KMS-11 (cell line): Measurements from ENCODE around the gene IMMT.

Source experiments
- H2AFZ ChIP-seq: fragments of 200-600 bp; sonication (generic); 2 replicates; pipeline ENCODE4 v1.6.1; 2016; ENCODE audit warnings: antibody characterized with exemption, mixed run types, low read depth
- H3K27ac ChIP-seq: fragments of 200-600 bp; sonication (generic); 2 replicates; pipeline ENCODE4 v1.6.1; 2016; ENCODE audit warnings: mild to moderate bottlenecking, mixed run types
- H3K27me3 ChIP-seq: fragments of 200-600 bp; sonication (generic); 2 replicates; pipeline ENCODE4 v1.6.1; 2017; ENCODE audit warnings: mild to moderate bottlenecking, low read depth, mixed run types, moderate library complexity; ENCODE audit not compliant: insufficient read depth
- H3K36me3 ChIP-seq: fragments of 200-600 bp; sonication (generic); 2 replicates; pipeline ENCODE4 v1.6.1; 2017; ENCODE audit warnings: mild to moderate bottlenecking, mixed run types; ENCODE audit not compliant: insufficient read depth
- H3K4me1 ChIP-seq: fragments of 200-600 bp; sonication (generic); 2 replicates; pipeline ENCODE4 v1.6.1; 2016; ENCODE audit warnings: mild to moderate bottlenecking, low read depth, mixed run types; ENCODE audit not compliant: poor library complexity, severe bottlenecking
- H3K4me2 ChIP-seq: fragments of 200-600 bp; sonication (generic); 2 replicates; pipeline ENCODE4 v1.7.0; 2016; ENCODE audit warnings: mild to moderate bottlenecking, mixed run types
- H3K4me3 ChIP-seq: fragments of 200-600 bp; sonication (generic); IDR thresholded peaks from 2 replicates; pipeline ENCODE4 v1.6.1; 2017; ENCODE audit warnings: low read depth, low read length, mixed read lengths; ENCODE audit not compliant: insufficient read depth
- H3K79me2 ChIP-seq: fragments of 200-600 bp; sonication (generic); 2 replicates; pipeline ENCODE4 v1.6.1; 2016; ENCODE audit warnings: low read depth, mixed run types; ENCODE audit not compliant: insufficient read depth
- H3K9ac ChIP-seq: fragments of 200-600 bp; sonication (generic); 2 replicates; pipeline ENCODE4 v1.6.1; 2016; ENCODE audit warnings: mild to moderate bottlenecking, mixed run types
- H4K20me1 ChIP-seq: fragments of 200-600 bp; sonication (generic); 2 replicates; pipeline ENCODE4 v1.6.1; 2016; ENCODE audit warnings: mild to moderate bottlenecking, mixed run types; ENCODE audit not compliant: insufficient read depth
- TF ChIP-seq, protein P1 (sequence below): fragments of 200-600 bp; sonication (generic); conservative IDR thresholded peaks from 2 replicates; pipeline ENCODE4 v1.6.1; 2017; ENCODE audit warnings: low read depth, mild to moderate bottlenecking, antibody characterized with exemption, low read length, moderate library complexity, mixed read lengths

IMMT gene

DNA sequence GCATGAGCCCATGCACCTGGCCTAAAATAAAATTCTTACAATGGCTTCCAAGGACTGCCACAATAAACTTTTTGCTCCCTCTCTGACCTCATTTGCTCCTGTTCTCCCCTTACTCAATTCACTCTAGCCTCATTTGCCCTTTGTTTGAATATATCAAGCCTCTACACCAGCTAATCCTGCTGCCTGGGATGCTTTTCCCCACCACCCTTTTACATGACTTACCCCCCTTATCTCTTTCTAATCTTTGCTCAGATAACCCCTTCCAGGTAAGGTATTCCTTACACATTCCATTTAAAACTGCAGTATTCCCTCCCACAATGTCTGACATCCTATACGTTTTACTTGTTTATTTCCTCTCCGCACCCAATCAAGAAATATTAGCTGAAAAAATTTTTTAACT, 22.7 kb downstream of the IMMT start:
- Histone ChIP-seq H3K4me3 (no peak overlapping the region), H3K27ac (no peak overlapping the region), H3K79me2 (no peaks in the 10 kb centered on the region), H3K36me3 (peaks cover 13% of the 10 kb centered on the region; the same call in 1 of the 2 replicates), H3K4me1 (no peaks in the 10 kb centered on the region), H3K4me2 (no peak overlapping the region), H3K27me3 (no peaks in the 10 kb centered on the region), H4K20me1 (peaks cover 15% of the 10 kb centered on the region; the same call in 1 of the 2 replicates), H3K9ac (no peak overlapping the region), H2AFZ (no peak overlapping the region)
- TF ChIP-seq, protein P1, sequence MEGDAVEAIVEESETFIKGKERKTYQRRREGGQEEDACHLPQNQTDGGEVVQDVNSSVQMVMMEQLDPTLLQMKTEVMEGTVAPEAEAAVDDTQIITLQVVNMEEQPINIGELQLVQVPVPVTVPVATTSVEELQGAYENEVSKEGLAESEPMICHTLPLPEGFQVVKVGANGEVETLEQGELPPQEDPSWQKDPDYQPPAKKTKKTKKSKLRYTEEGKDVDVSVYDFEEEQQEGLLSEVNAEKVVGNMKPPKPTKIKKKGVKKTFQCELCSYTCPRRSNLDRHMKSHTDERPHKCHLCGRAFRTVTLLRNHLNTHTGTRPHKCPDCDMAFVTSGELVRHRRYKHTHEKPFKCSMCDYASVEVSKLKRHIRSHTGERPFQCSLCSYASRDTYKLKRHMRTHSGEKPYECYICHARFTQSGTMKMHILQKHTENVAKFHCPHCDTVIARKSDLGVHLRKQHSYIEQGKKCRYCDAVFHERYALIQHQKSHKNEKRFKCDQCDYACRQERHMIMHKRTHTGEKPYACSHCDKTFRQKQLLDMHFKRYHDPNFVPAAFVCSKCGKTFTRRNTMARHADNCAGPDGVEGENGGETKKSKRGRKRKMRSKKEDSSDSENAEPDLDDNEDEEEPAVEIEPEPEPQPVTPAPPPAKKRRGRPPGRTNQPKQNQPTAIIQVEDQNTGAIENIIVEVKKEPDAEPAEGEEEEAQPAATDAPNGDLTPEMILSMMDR: no peak

- peaks cover 12% of the 10 kb centered on the region; the same call in 1 of the 2 replicates for H3K36me3 ChIP-seq
- H3K27ac ChIP-seq: no peak overlapping the region
- H3K4me3 ChIP-seq: no peak overlapping the region
- no peaks in the 10 kb centered on the region for H3K79me2 ChIP-seq
- no peak overlapping the region for H3K4me2 ChIP-seq
- TF ChIP-seq, protein P1: no peak
- no peak overlapping the region for H2AFZ ChIP-seq
- no peaks in the 10 kb centered on the region for H3K27me3 ChIP-seq
- H4K20me1 ChIP-seq: peaks cover 15% of the 10 kb centered on the region; the same call in 1 of the 2 replicates
- no peak overlapping the region for H3K9ac ChIP-seq
- H3K4me1 ChIP-seq: no peaks in the 10 kb centered on the region
Observed at GRCh38 chr2:86171295-86171694, 24.0 kb downstream of the IMMT start.

DNA sequence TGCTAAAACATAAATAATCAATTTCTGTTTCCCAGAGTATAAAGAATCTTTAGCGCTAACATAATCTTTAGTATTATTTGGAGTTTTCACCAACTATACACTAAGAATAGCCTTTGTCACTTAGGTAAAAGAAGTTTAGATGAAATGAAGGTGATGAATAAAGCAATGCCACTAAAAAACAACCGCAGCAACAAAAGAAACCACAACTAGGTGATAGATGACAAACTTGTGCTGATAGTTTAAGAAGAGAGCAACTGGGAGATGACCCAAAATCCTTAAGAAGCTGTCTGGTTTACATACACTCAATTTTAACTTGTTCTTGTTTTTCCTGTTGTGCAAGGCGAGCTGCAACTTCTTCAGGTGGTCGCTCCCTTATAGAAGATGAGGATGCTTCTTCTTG, 24.8 kb downstream of the IMMT start:
- Histone ChIP-seq H3K36me3 (peaks cover 16% of the 10 kb centered on the region; the same call in 1 of the 2 replicates), H3K4me1 (no peaks in the 10 kb centered on the region), H4K20me1 (peaks cover 8% of the 10 kb centered on the region; the same call in 1 of the 2 replicates), H3K79me2 (no peaks in the 10 kb centered on the region), H3K9ac (no peak overlapping the region), H3K27me3 (no peaks in the 10 kb centered on the region), H2AFZ (no peak overlapping the region), H3K4me2 (no peak overlapping the region), H3K4me3 (no peak overlapping the region), H3K27ac (no peak overlapping the region)
- TF ChIP-seq, protein P1: no peak

GRCh38 chr2:86160156-86160952, 34.9 kb downstream of the IMMT start:
- TF ChIP-seq, protein P1: no peak
- H4K20me1 ChIP-seq: no peaks in the 10 kb centered on the region
- no peaks in the 10 kb centered on the region for H3K4me1 ChIP-seq
- H2AFZ ChIP-seq: no peak overlapping the region
- peaks cover 17% of the 10 kb centered on the region; the same call in 1 of the 2 replicates for H3K36me3 ChIP-seq
- no peak overlapping the region for H3K4me3 ChIP-seq
- no peak overlapping the region for H3K9ac ChIP-seq
- no peak overlapping the region for H3K4me2 ChIP-seq
- H3K79me2 ChIP-seq: no peaks in the 10 kb centered on the region
- H3K27me3 ChIP-seq: no peaks in the 10 kb centered on the region
- H3K27ac ChIP-seq: no peak overlapping the region
